Smooth muscle cell (in vitro differentiated cells): ENCODE measurements around the gene ADRB1. TPM values are rescaled to one million over a fixed set of nuclear protein-coding genes. Genes with fewer than 3 reads are reported as not detected.

Experiments used
- DNase-seq: peaks from one replicate; lab custom pipeline; 2025; ENCODE audit not compliant: unreplicated experiment; lab: John Stamatoyannopoulos, UW
- H2AFZ ChIP-seq: fragments of 200-600 bp; sonication (generic); 2 replicates; pipeline ENCODE4 v1.6.0; 2016; ENCODE audit warnings: antibody characterized with exemption, low read depth, mild to moderate bottlenecking
- H3F3A ChIP-seq: fragments of 200-600 bp; sonication (generic); 2 replicates; pipeline ENCODE4 v1.6.0; 2017; ENCODE audit warnings: antibody characterized with exemption, low read depth
- H3K27ac ChIP-seq: fragments of 200-600 bp; sonication (generic); 2 replicates; pipeline ENCODE4 v1.5.1; 2016; ENCODE audit warnings: low read depth, mild to moderate bottlenecking
- H3K27me3 ChIP-seq: fragments of 200-600 bp; sonication (generic); 2 replicates; pipeline ENCODE4 v1.6.1; 2016; ENCODE audit warnings: low read depth, mild to moderate bottlenecking
- H3K36me3 ChIP-seq: fragments of 200-600 bp; sonication (generic); 2 replicates; pipeline ENCODE4 v1.5.1; 2016; ENCODE audit warnings: low read depth
- H3K4me1 ChIP-seq: fragments of 200-600 bp; sonication (generic); 2 replicates; pipeline ENCODE4 v1.5.1; 2016; ENCODE audit warnings: low read depth
- H3K4me2 ChIP-seq: fragments of 200-600 bp; sonication (generic); 2 replicates; pipeline ENCODE4 v1.6.0; 2016; ENCODE audit warnings: mild to moderate bottlenecking
- H3K4me3 ChIP-seq: fragments of 200-600 bp; sonication (generic); 2 replicates; pipeline ENCODE4 v1.5.1; 2016; ENCODE audit warnings: mild to moderate bottlenecking
- H3K79me2 ChIP-seq: fragments of 200-600 bp; sonication (generic); 2 replicates; pipeline ENCODE4 v1.6.0; 2016; ENCODE audit warnings: low read depth, mild to moderate bottlenecking
- H3K9ac ChIP-seq: fragments of 200-600 bp; sonication (generic); 2 replicates; pipeline ENCODE4 v1.6.0; 2016; ENCODE audit warnings: low read depth
- H3K9me3 ChIP-seq: fragments of 200-600 bp; sonication (generic); replicated peaks from 2 replicates; pipeline ENCODE4 v1.5.1; 2016; ENCODE audit warnings: low read depth
- H4K20me1 ChIP-seq: fragments of 200-600 bp; sonication (generic); 2 replicates; pipeline ENCODE4 v1.6.0; 2016; ENCODE audit warnings: low read depth
- CTCF ChIP-seq: fragments of 200-600 bp; sonication (generic); IDR thresholded peaks from 2 replicates; pipeline ENCODE4 v1.5.1; 2017; ENCODE audit warnings: borderline replicate concordance, mild to moderate bottlenecking, antibody characterized with exemption; ENCODE audit not compliant: insufficient read depth, poor library complexity, severe bottlenecking
- WGBS: methylation state at CpG from one replicate; pipeline ENCODE4 v1.1.7; 2016; ENCODE audit warnings: low lambda C conversion rate; 5-methylcytosine and 5-hydroxymethylcytosine counted together
- polyA plus RNA-seq: library from polyadenylated mRNA; unstranded; fragments of >200 nt; fragmentation: Nextera tagmentation; extraction: Ambion mirVana; gene quantifications from 2 replicates; pipeline ENCODE4 v1.2.1, GENCODE V29; 2016
- total RNA-seq: library from RNA; depleted of rRNA; stranded (reverse); fragments of >200 nt; gene quantifications from 2 replicates; pipeline ENCODE4 v1.2.3, GENCODE V29; 2014

Gene ADRB1
- total and polyA plus RNA-seq, 2 experiments from 2014 or later = not detected

- Histone ChIP-seq H3K79me2 (no peaks in the 10 kb centered on the region), H3K27me3 (peaks cover 41% of the 10 kb centered on the region), H2AFZ (no peak overlapping the region), H3F3A (no peaks in the 10 kb centered on the region), H4K20me1 (no peaks in the 10 kb centered on the region), H3K27ac (no peak overlapping the region), H3K9ac (no peak overlapping the region), H3K4me1 (no peaks in the 10 kb centered on the region), H3K4me2 (no peak overlapping the region), H3K4me3 (no peak overlapping the region), H3K36me3 (no peaks in the 10 kb centered on the region), H3K9me3 (no peaks in the 10 kb centered on the region)
- no peak for DNase-seq
- no peak for TF ChIP-seq CTCF
- WGBS = 82% methylated on average over 5 of the region's 5 CpGs
These were observed 34.2 kb upstream of the ADRB1 start for GRCh38 chr10:114009281-114009996.

DNA sequence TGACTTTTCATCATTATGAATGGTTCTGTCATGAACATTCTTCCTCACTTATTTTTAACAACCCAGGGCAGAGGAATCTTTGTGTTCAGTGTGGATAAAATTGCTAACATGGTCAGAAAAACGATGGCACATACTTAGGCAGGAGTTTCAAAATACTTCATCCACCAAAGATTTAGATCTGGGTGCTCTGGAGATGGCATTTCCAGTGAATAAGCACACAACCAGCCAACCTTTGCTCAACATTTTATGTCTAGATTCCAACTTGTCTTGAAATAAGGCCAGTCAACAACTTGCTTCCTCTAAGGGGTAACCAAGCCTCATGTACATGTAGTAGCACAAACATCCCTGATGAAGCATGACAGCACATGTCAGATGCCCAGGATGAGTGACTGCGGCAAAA, 33.4 kb upstream of the ADRB1 start:
- Histone ChIP-seq H3K9me3 (no peaks in the 10 kb centered on the region), H3K4me3 (no peak overlapping the region), H3K27ac (no peak overlapping the region), H3F3A (no peaks in the 10 kb centered on the region), H3K79me2 (no peaks in the 10 kb centered on the region), H3K9ac (no peak overlapping the region), H2AFZ (no peak overlapping the region), H3K36me3 (no peaks in the 10 kb centered on the region), H3K27me3 (peaks cover 40% of the 10 kb centered on the region), H3K4me2 (no peak overlapping the region), H3K4me1 (no peaks in the 10 kb centered on the region), H4K20me1 (no peaks in the 10 kb centered on the region)
- TF ChIP-seq CTCF = no peak
- no peak for DNase-seq
- 78% methylated on average over 2 of the region's 2 CpGs for WGBS

DNA sequence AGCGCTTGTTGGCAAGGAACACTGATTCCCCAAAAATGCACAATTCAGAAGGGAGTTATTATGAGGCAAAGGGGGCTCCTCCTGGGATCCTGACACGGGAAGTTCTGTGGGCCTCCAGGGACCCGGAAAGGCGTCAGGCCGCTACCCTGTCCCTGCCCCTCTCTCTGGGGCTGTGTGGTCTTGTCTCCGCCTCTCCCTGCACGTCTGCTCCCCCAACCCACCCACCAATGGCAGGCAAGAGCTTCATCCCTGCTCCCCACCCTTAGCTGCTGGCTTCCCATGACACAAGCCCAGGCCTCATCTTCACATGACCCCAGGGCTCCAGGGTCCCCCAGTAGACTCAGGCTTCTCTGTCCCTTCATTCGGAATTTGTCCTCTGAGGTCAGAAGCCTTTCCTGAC, 31.0 kb upstream of the ADRB1 start:
- TF ChIP-seq CTCF = no peak
- peaks cover 30% of the 10 kb centered on the region for H3K27me3 ChIP-seq
- no peaks in the 10 kb centered on the region for H3F3A ChIP-seq
- no peaks in the 10 kb centered on the region for H3K36me3 ChIP-seq
- no peaks in the 10 kb centered on the region for H3K79me2 ChIP-seq
- H3K4me1 ChIP-seq = no peaks in the 10 kb centered on the region
- no peak overlapping the region for H3K4me2 ChIP-seq
- H2AFZ ChIP-seq = no peak overlapping the region
- H3K9me3 ChIP-seq = no peaks in the 10 kb centered on the region
- no peak overlapping the region for H3K9ac ChIP-seq
- H4K20me1 ChIP-seq = no peaks in the 10 kb centered on the region
- no peak for DNase-seq
- H3K27ac ChIP-seq = no peak overlapping the region
- no peak overlapping the region for H3K4me3 ChIP-seq
- 88% methylated on average over 7 of the region's 8 CpGs for WGBS

- Histone ChIP-seq H3K79me2 (no peaks in the 10 kb centered on the region), H3K4me1 (no peaks in the 10 kb centered on the region), H3K27ac (no peak overlapping the region), H3F3A (no peaks in the 10 kb centered on the region), H3K36me3 (no peaks in the 10 kb centered on the region), H3K4me2 (no peak overlapping the region), H3K9ac (no peak overlapping the region), H3K9me3 (no peaks in the 10 kb centered on the region), H4K20me1 (no peaks in the 10 kb centered on the region), H3K4me3 (no peak overlapping the region), H2AFZ (no peak overlapping the region), H3K27me3 (peaks cover 41% of the 10 kb centered on the region)
- DNase-seq = no peak
- TF ChIP-seq CTCF = no peak
- 42% methylated on average over 1 of the region's 1 CpG for WGBS
These were observed 28.0 kb upstream of the ADRB1 start for GRCh38 chr10:114015708-114016107.
